ENCODE results near the gene SPDEF.

Gene SPDEF

GRCh38 chr6:34517461-34517881 lies 38.7 kb downstream of the SPDEF start:
- no peak for DNase-seq (ENCODE audit: low read depth, low spot score)
- TF ChIP-seq YY1 (IDR thresholded peaks at IDR 0.05; ENCODE audit: insufficient read depth, insufficient read length) (no peak), SUZ12 (IDR thresholded peaks at IDR 0.05; ENCODE audit: extremely low read depth, insufficient read depth, insufficient read length) (no peak), ZNF274 (IDR thresholded peaks at IDR 0.05; ENCODE audit: low read depth, low read length) (no peak)

DNA sequence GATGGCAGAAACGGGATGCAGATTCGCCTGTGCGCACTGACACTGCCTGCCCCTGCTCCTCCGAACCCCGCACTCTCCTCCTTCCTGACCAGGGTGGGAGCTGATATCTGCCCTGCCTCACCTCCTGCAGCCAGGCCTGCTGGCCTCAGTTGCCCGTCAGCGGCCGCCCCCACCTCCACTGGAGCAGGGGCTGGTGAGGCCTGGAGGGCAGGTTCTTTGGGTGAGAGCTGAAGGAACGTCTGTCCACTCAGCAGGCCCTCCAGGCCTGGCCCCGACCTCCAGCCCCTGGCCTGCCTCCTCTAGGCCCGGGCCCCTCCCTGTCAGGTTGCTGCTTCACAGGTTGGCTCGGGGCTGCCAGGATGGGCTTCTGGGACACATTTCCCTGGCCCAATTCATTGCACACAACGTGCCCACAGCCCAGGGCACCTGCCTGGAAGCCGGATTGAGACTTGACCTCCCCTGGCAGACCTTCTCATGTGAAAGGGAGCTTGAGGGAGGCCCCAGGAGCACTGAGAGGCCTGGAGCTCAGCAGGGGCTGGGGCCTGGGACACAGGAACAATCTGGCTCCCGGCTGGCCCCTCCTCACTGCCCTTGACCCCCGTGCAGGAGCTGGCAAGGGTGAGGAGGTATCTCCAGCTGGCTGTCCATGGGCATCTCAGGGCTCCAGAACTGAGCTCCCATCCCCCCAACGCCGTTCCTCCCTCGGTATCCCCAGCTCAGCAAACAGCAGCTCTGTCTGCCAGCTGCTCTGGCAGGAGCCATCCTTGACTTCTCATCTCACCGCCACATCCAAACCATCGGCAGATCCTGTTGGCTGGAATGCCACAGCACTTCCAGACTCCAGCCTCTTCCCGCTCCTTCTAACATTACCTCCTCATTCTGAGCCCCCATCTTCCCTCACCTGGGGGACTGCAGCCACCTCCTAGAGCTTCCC lies 39.5 kb downstream of the SPDEF start:
- Histone ChIP-seq H3K9ac (ENCODE audit: insufficient read length, low read depth) (no peak overlapping the region), H3K9me3 (ENCODE audit: insufficient read depth, low read length) (no peaks in the 10 kb centered on the region), H3K27me3 (ENCODE audit: insufficient read depth, insufficient read length) (peaks cover 4% of the 10 kb centered on the region), H3K4me3 (ENCODE audit: insufficient read length, low read depth) (no peak overlapping the region), H3K36me3 (ENCODE audit: insufficient read depth, insufficient read length, low read length) (no peaks in the 10 kb centered on the region), H3K4me1 (ENCODE audit: insufficient read depth, insufficient read length) (peaks cover 33% of the 10 kb centered on the region)
- no peak for DNase-seq (ENCODE audit: low read depth, low spot score)
- no peak for TF ChIP-seq SUZ12 (IDR thresholded peaks at IDR 0.05; ENCODE audit: extremely low read depth, insufficient read depth, insufficient read length)
- no peak for TF ChIP-seq ZNF274 (IDR thresholded peaks at IDR 0.05; ENCODE audit: low read depth, low read length)
- TF ChIP-seq YY1 (IDR thresholded peaks at IDR 0.05; ENCODE audit: insufficient read depth, insufficient read length), result no peak

More at GRCh38 chr6:34517461-34517881, 38.7 kb downstream of the SPDEF start:
- H3K36me3 ChIP-seq (ENCODE audit: insufficient read depth, insufficient read length, low read length), result no peaks in the 10 kb centered on the region
- H3K4me1 ChIP-seq (ENCODE audit: insufficient read depth, insufficient read length), result peaks cover 30% of the 10 kb centered on the region
- no peaks in the 10 kb centered on the region for H3K9me3 ChIP-seq (ENCODE audit: insufficient read depth, low read length)
- H3K27me3 ChIP-seq (ENCODE audit: insufficient read depth, insufficient read length), result peaks cover 4% of the 10 kb centered on the region
- H3K4me3 ChIP-seq (ENCODE audit: insufficient read length, low read depth), result no peak overlapping the region
- no peak overlapping the region for H3K9ac ChIP-seq (ENCODE audit: insufficient read length, low read depth)

DNA sequence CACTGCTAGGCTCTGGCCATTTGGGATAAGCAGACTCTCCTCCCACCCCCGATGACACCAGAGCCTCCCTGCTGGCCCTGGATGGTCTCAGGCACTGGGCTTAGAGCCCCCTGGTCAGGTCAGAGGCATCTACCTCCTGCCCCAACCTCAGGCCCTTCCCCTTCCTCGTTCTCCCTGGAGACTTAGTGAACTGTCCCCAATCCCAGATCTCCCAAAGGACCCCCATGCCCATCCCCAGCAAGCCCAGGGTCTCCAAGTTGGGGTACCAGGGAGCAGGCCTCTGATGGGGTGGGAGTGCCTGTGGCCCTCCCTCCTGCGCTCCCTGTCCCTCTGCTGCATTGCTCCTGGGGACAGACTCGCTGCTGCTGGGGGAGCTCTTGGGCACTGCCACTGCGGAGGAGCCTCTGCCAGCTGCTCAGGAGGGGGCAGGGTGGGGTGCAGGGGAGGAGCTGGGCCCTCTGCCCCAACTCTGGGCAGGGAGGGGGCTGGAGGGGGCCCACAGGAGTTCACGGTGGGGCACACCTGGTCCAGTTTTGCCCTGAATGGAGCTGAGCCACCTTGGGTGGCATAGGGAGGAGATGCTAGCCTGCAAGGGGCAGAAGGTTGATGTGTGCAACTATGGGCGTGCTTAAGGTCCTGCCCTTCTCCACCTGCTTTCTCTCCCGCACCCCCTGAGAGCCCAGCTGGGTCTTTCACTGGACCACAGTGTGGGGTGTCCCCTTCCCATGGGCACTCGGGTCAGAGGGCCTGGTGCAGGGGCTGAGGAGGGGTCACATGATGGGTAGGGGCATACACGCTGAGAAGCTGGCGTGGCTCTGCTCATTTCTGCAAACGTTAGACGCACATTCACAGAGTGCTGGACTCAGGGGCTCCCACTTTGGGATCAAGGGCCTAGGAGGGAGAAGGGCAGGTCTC lies 40.4 kb downstream of the SPDEF start:
- H3K4me3 ChIP-seq (ENCODE audit: insufficient read length, low read depth), result no peak overlapping the region
- peaks cover 4% of the 10 kb centered on the region for H3K27me3 ChIP-seq (ENCODE audit: insufficient read depth, insufficient read length)
- no peaks in the 10 kb centered on the region for H3K36me3 ChIP-seq (ENCODE audit: insufficient read depth, insufficient read length, low read length)
- peaks cover 33% of the 10 kb centered on the region for H3K4me1 ChIP-seq (ENCODE audit: insufficient read depth, insufficient read length)
- TF ChIP-seq YY1 (IDR thresholded peaks at IDR 0.05; ENCODE audit: insufficient read depth, insufficient read length) (no peak), ZNF274 (IDR thresholded peaks at IDR 0.05; ENCODE audit: low read depth, low read length) (no peak), SUZ12 (IDR thresholded peaks at IDR 0.05; ENCODE audit: extremely low read depth, insufficient read depth, insufficient read length) (no peak)
- H3K9me3 ChIP-seq (ENCODE audit: insufficient read depth, low read length), result no peaks in the 10 kb centered on the region
- DNase-seq (ENCODE audit: low read depth, low spot score), result no peak
- peak overlapping the region; percentile 61 for H3K9ac ChIP-seq (ENCODE audit: insufficient read length, low read depth)

- peaks cover 33% of the 10 kb centered on the region for H3K4me1 ChIP-seq (ENCODE audit: insufficient read depth, insufficient read length)
- H3K27me3 ChIP-seq (ENCODE audit: insufficient read depth, insufficient read length), result peaks cover 4% of the 10 kb centered on the region
- H3K9me3 ChIP-seq (ENCODE audit: insufficient read depth, low read length), result no peaks in the 10 kb centered on the region
- H3K4me3 ChIP-seq (ENCODE audit: insufficient read length, low read depth), result peak overlapping the region; percentile 40
- no peaks in the 10 kb centered on the region for H3K36me3 ChIP-seq (ENCODE audit: insufficient read depth, insufficient read length, low read length)
- DNase-seq (ENCODE audit: low read depth, low spot score), result peak; percentile 43
- no peak for TF ChIP-seq ZNF274 (IDR thresholded peaks at IDR 0.05; ENCODE audit: low read depth, low read length)
- no peak for TF ChIP-seq SUZ12 (IDR thresholded peaks at IDR 0.05; ENCODE audit: extremely low read depth, insufficient read depth, insufficient read length)
- TF ChIP-seq YY1 (IDR thresholded peaks at IDR 0.05; ENCODE audit: insufficient read depth, insufficient read length), result no peak
- H3K9ac ChIP-seq (ENCODE audit: insufficient read length, low read depth), result peak overlapping the region; percentile 73
Measured at GRCh38 chr6:34514593-34515472, 41.3 kb downstream of the SPDEF start.

- H3K4me1 ChIP-seq (ENCODE audit: insufficient read depth, insufficient read length), result peaks cover 33% of the 10 kb centered on the region
- TF ChIP-seq YY1 (IDR thresholded peaks at IDR 0.05; ENCODE audit: insufficient read depth, insufficient read length) (no peak), SUZ12 (IDR thresholded peaks at IDR 0.05; ENCODE audit: extremely low read depth, insufficient read depth, insufficient read length) (no peak), ZNF274 (IDR thresholded peaks at IDR 0.05; ENCODE audit: low read depth, low read length) (no peak)
- no peaks in the 10 kb centered on the region for H3K9me3 ChIP-seq (ENCODE audit: insufficient read depth, low read length)
- peak overlapping the region; percentile 40 for H3K4me3 ChIP-seq (ENCODE audit: insufficient read length, low read depth)
- no peak for DNase-seq (ENCODE audit: low read depth, low spot score)
- H3K9ac ChIP-seq (ENCODE audit: insufficient read length, low read depth), result no peak overlapping the region
- peaks cover 4% of the 10 kb centered on the region for H3K27me3 ChIP-seq (ENCODE audit: insufficient read depth, insufficient read length)
- no peaks in the 10 kb centered on the region for H3K36me3 ChIP-seq (ENCODE audit: insufficient read depth, insufficient read length, low read length)
Measured at GRCh38 chr6:34514112-34514511, 42.0 kb downstream of the SPDEF start.

- Histone ChIP-seq H3K4me1 (ENCODE audit: insufficient read depth, insufficient read length) (peaks cover 29% of the 10 kb centered on the region), H3K9ac (ENCODE audit: insufficient read length, low read depth) (no peak overlapping the region), H3K9me3 (ENCODE audit: insufficient read depth, low read length) (no peaks in the 10 kb centered on the region), H3K36me3 (ENCODE audit: insufficient read depth, insufficient read length, low read length) (no peaks in the 10 kb centered on the region), H3K27me3 (ENCODE audit: insufficient read depth, insufficient read length) (peaks cover 4% of the 10 kb centered on the region), H3K4me3 (ENCODE audit: insufficient read length, low read depth) (no peak overlapping the region)
- TF ChIP-seq YY1 (IDR thresholded peaks at IDR 0.05; ENCODE audit: insufficient read depth, insufficient read length) (no peak), ZNF274 (IDR thresholded peaks at IDR 0.05; ENCODE audit: low read depth, low read length) (no peak)
- no peak for DNase-seq (ENCODE audit: low read depth, low spot score)
Measured at GRCh38 chr6:34513646-34514045, 42.5 kb downstream of the SPDEF start.

Measured in NT2/D1 (cell line).